ENCODE data around the gene MRPS10.
"Not testable (repeated sequence)": the region's sequence is repeated elsewhere in the genome, so short reads cannot be mapped to it uniquely, and the experiment has no call there.

Gene MRPS10

GRCh38 chr6:42229506-42230119 lies 12.0 kb upstream of the MRPS10 start:
- H3K4me1 Mint-ChIP-seq, result peaks cover 1 to 4% of the 10 kb centered on the region in 2 donors
- H3K9me3 Mint-ChIP-seq, result no peaks in the 10 kb centered on the region
- no peak for DNase-seq
- H3K27me3 Mint-ChIP-seq, result no peaks in the 10 kb centered on the region
- no peak overlapping the region for H3K27ac Mint-ChIP-seq
- ATAC-seq (replicated peaks), result no peak
- H3K36me3 Mint-ChIP-seq, result peaks cover 0 to 2% of the 10 kb centered on the region in 2 donors
- H3K4me3 Mint-ChIP-seq, result no peak overlapping the region

GRCh38 chr6:42228305-42228704 lies 10.6 kb upstream of the MRPS10 start:
- ATAC-seq (replicated peaks) (no peak), DNase-seq (no peak)
- H3K4me1 Mint-ChIP-seq, result peaks cover 5 to 7% of the 10 kb centered on the region in 2 donors
- no peak overlapping the region for H3K27ac Mint-ChIP-seq
- H3K27me3 Mint-ChIP-seq, result no peaks in the 10 kb centered on the region
- H3K9me3 Mint-ChIP-seq, result no peaks in the 10 kb centered on the region
- no peaks in the 10 kb centered on the region for H3K36me3 Mint-ChIP-seq
- no peak overlapping the region for H3K4me3 Mint-ChIP-seq

- DNase-seq, result no peak
- ATAC-seq (replicated peaks), result no peak
- Mint-ChIP-seq H3K36me3 (no peaks in the 10 kb centered on the region), H3K4me1 (peaks cover 5 to 7% of the 10 kb centered on the region in 2 donors), H3K4me3 (no peak overlapping the region), H3K27me3 (no peaks in the 10 kb centered on the region), H3K27ac (no peak overlapping the region), H3K9me3 (no peaks in the 10 kb centered on the region)
Observed at GRCh38 chr6:42227173-42227850, 9.7 kb upstream of the MRPS10 start.

DNA sequence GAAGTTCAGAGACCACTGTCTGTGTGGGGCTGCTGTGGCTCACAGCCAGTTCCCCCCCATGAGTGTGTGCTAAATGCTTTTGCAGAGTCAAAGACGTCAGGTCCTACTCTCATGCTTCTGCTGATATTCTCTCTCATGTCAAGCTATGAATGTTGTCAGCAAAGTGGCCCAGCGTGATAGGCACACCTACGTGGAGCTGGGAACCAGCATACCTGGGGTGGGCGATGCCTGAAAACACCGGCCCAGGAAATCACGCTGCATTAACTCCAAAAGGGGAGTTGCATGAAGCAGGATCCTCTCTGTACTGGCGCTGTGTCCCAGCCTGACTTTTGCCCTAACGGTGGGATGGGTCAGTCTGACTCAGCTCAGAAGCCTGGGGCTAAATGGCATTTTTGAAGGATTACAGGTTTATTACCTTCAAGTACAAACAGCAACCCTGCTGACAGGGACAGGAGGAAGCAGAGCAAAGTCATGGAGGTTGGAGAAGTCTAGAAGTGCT lies 9.0 kb upstream of the MRPS10 start:
- no peaks in the 10 kb centered on the region for H3K9me3 Mint-ChIP-seq
- no peak overlapping the region for H3K27ac Mint-ChIP-seq
- no peak overlapping the region for H3K4me3 Mint-ChIP-seq
- no peaks in the 10 kb centered on the region for H3K36me3 Mint-ChIP-seq
- DNase-seq (no peak), ATAC-seq (replicated peaks) (no peak)
- H3K4me1 Mint-ChIP-seq, result peaks cover 5 to 7% of the 10 kb centered on the region in 2 donors
- H3K27me3 Mint-ChIP-seq, result no peaks in the 10 kb centered on the region

- Mint-ChIP-seq H3K27ac (no peak overlapping the region), H3K36me3 (no peaks in the 10 kb centered on the region), H3K27me3 (no peaks in the 10 kb centered on the region), H3K4me1 (peaks cover 5 to 7% of the 10 kb centered on the region in 2 donors), H3K4me3 (no peak overlapping the region), H3K9me3 (no peaks in the 10 kb centered on the region)
- no peak for DNase-seq
- no peak for ATAC-seq (replicated peaks)
Observed at GRCh38 chr6:42226161-42226611, 8.5 kb upstream of the MRPS10 start.

DNA sequence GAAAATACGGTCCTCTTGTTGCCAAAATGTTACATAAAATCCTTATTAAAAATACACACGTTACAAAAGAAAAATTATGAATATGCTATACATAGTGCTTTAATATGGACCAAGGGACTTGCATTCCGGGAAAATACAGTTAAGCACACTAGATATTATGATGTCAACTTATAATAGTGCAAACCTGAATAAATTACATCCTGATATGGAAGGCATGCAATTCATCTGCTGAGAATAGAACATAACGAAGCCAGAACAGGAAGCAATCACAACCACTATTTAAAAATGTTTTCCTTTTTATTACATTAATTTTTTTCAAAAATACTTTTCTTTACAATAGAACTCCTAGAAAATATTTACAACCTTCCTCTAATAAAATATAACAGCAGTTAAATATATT lies 7.8 kb upstream of the MRPS10 start:
- Mint-ChIP-seq H3K27me3 (no peaks in the 10 kb centered on the region), H3K4me3 (no peak overlapping the region), H3K27ac (no peak overlapping the region), H3K9me3 (no peaks in the 10 kb centered on the region), H3K4me1 (peaks cover 8 to 12% of the 10 kb centered on the region in 2 donors), H3K36me3 (no peaks in the 10 kb centered on the region)
- ATAC-seq (replicated peaks) (no peak), DNase-seq (no peak)

DNA sequence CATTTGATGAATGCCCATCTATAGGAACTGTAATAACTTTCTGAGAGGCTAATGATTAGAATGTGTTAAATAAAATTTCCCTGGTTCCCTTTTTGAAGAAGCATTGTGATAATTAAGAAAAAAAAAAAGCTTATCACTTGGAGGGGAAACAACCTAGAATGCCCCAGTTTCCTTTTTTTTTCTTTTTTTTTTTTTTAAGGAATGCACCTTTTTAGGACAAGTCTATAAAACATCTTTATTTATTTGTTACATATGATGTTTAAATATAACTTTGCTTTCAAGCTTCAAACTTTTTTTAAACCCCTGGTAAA lies 7.3 kb upstream of the MRPS10 start:
- H3K27ac Mint-ChIP-seq, result no peak overlapping the region
- peaks cover 8 to 12% of the 10 kb centered on the region in 2 donors for H3K4me1 Mint-ChIP-seq
- ATAC-seq (replicated peaks) (peak in 1 of 2 donors; percentile 16), DNase-seq (no peak)
- H3K36me3 Mint-ChIP-seq, result no peaks in the 10 kb centered on the region
- no peaks in the 10 kb centered on the region for H3K9me3 Mint-ChIP-seq
- H3K27me3 Mint-ChIP-seq, result no peaks in the 10 kb centered on the region
- no peak overlapping the region for H3K4me3 Mint-ChIP-seq

DNA sequence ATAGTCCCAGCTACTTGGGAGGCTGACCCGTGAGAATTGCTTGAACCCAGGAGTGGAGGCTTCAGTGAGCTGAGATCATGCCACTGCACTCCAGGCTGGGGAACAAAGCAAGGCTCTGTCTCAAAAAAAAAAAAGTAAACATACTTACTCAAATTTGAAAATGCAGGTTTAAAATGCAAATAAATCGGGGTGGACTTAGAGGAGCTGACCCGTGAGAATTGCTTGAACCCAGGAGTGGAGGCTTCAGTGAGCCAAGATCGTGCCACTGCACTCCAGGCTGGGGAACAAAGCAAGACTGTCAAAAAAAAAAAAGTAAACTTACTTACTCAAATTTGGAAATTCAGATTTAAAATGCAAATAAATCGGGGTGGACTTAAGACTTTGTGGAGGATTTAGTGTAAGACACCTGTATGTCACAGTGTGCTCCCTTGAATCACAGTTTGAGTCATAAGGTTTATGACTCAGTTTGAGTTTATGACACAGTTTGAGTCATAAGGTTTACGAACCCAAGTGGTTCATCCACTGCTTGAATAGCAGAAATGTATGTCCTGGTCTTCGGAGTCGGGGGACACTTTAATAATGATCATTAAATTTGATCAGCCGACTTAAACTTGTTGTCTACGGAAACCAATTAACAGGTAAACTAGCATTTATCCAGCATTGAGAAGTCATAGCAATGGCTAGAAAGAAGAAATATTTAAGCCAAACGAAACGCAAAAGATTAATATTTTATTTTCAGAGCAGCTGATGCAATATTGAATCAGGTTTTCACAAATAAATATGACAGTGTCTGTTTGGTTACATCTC lies 6.8 kb upstream of the MRPS10 start:
- Mint-ChIP-seq H3K4me1 (peaks cover 7 to 12% of the 10 kb centered on the region in 2 donors), H3K4me3 (peak overlapping the region in 1 of 2 donors; percentile 25), H3K9me3 (no peaks in the 10 kb centered on the region), H3K36me3 (no peaks in the 10 kb centered on the region), H3K27ac (peak overlapping the region; percentile 51), H3K27me3 (no peaks in the 10 kb centered on the region)
- peak; percentile 4 for DNase-seq
- ATAC-seq (replicated peaks), result peak; percentile 97 to 99

- peaks cover 9 to 19% of the 10 kb centered on the region in 2 donors for H3K4me1 Mint-ChIP-seq
- no peak overlapping the region for H3K27ac Mint-ChIP-seq
- ATAC-seq (replicated peaks), result no peak
- no peak overlapping the region for H3K4me3 Mint-ChIP-seq
- H3K9me3 Mint-ChIP-seq, result no peaks in the 10 kb centered on the region
- H3K27me3 Mint-ChIP-seq, result no peaks in the 10 kb centered on the region
- no peak for DNase-seq
- peaks cover 3 to 4% of the 10 kb centered on the region in 2 donors for H3K36me3 Mint-ChIP-seq
Observed at GRCh38 chr6:42222448-42222847, 4.8 kb upstream of the MRPS10 start.

DNA sequence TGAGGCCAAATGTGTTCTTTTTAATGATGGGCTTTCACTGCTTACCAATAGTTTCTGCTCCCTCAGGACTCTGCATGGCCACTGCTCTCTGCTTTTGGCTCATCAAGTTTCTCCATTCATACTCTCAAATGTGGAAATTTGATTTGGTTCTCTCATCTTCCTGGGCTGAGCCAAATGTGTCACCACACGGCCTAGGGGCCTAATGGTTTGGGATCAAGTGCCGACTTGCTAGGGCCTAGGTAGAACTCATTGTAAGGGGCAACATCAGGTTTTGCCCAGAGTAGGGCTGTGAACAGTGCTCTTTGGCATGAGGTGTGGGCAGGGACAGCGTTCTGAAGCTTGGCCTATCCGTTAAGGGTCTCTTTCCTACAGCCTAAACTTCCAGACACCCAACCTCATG lies 3.9 kb upstream of the MRPS10 start:
- no peak for DNase-seq
- Mint-ChIP-seq H3K9me3 (no peaks in the 10 kb centered on the region), H3K27me3 (no peaks in the 10 kb centered on the region), H3K4me3 (no peak overlapping the region), H3K4me1 (peaks cover 11 to 22% of the 10 kb centered on the region in 2 donors), H3K36me3 (peaks cover 3 to 4% of the 10 kb centered on the region in 2 donors), H3K27ac (no peak overlapping the region)
- no peak for ATAC-seq (replicated peaks)

GRCh38 chr6:42220807-42221206 lies 3.1 kb upstream of the MRPS10 start:
- DNase-seq, result no peak
- Mint-ChIP-seq H3K4me3 (no peak overlapping the region), H3K4me1 (peaks cover 16 to 30% of the 10 kb centered on the region in 2 donors), H3K27ac (no peak overlapping the region), H3K27me3 (no peaks in the 10 kb centered on the region), H3K9me3 (no peaks in the 10 kb centered on the region), H3K36me3 (peaks cover 3 to 4% of the 10 kb centered on the region in 2 donors)
- no peak for ATAC-seq (replicated peaks)

DNA sequence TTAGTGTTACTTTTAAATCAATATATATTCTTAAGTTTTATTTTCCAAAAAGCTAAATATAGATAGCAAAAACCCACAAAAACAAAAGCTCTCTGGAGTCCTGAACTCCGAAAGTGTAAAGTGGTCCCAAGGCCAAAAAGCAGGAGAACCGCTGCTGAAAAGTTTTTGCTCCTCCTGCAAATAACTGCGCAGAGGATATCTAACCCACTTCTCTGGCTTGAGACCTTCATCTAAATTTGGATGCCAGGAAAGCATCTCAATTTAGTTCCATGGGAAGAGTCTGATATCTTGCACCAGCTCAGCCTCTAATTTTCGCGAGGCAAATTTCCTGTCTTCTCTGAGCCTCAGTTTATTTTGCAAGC lies 523 bp downstream of the MRPS10 start:
- DNase-seq (no peak), ATAC-seq (replicated peaks) (no peak)
- Mint-ChIP-seq H3K27me3 (no peaks in the 10 kb centered on the region), H3K27ac (peak overlapping the region; percentile 99), H3K9me3 (no peaks in the 10 kb centered on the region), H3K4me3 (peak overlapping the region; percentile 96 to 98), H3K4me1 (peaks cover 16 to 39% of the 10 kb centered on the region in 2 donors), H3K36me3 (peaks cover 5 to 12% of the 10 kb centered on the region in 2 donors)

DNA sequence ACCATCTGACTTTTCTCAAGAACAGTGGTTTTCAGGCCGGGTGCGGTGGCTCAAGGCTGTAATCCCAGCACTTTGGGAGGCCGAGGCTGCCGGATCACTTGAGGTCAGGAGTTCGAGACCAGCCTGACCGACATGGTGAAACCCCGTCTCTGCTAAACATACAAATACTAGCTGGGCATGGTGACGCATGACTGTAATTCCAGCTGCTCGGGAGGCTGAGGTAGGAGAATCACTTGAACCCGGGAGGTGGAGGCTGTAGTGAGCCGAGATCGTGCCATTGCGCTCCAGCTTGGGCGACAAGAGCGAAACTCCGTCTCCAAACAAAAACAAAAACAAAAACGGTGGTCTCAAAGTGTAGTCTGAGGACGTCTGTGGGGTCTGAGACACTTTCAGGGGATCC lies 1.2 kb downstream of the MRPS10 start:
- peaks cover 19 to 46% of the 10 kb centered on the region in 2 donors for H3K4me1 Mint-ChIP-seq
- not testable (repeated sequence) for DNase-seq; H3K27me3 Mint-ChIP-seq; ATAC-seq (replicated peaks); H3K9me3 Mint-ChIP-seq
- H3K36me3 Mint-ChIP-seq, result peaks cover 5 to 12% of the 10 kb centered on the region in 2 donors
- H3K4me3 Mint-ChIP-seq, result peak overlapping the region; percentile 74 to 78
- peak overlapping the region; percentile 82 for H3K27ac Mint-ChIP-seq

GRCh38 chr6:42212442-42212841 lies 5.2 kb downstream of the MRPS10 start:
- ATAC-seq (replicated peaks), result no peak
- Mint-ChIP-seq H3K27me3 (no peaks in the 10 kb centered on the region), H3K4me1 (peaks cover 13 to 37% of the 10 kb centered on the region in 2 donors), H3K27ac (no peak overlapping the region), H3K9me3 (no peaks in the 10 kb centered on the region), H3K36me3 (peaks cover 5 to 14% of the 10 kb centered on the region in 2 donors), H3K4me3 (no peak overlapping the region)
- DNase-seq, result no peak
